HG03159 (cell line): Measurements from ENCODE around the gene SLC33A1.
"Not testable (repeated sequence)": the region's sequence is repeated elsewhere in the genome, so short reads cannot be mapped to it uniquely, and the experiment has no call there.

Source experiments
- ATAC-seq: cut with Tn5 transposase; IDR thresholded peaks from one replicate; pipeline ENCODE4 v1.9.1; 2021; ENCODE audit warnings: mild to moderate bottlenecking, moderate library complexity; ENCODE audit not compliant: unreplicated experiment

SLC33A1 gene

DNA sequence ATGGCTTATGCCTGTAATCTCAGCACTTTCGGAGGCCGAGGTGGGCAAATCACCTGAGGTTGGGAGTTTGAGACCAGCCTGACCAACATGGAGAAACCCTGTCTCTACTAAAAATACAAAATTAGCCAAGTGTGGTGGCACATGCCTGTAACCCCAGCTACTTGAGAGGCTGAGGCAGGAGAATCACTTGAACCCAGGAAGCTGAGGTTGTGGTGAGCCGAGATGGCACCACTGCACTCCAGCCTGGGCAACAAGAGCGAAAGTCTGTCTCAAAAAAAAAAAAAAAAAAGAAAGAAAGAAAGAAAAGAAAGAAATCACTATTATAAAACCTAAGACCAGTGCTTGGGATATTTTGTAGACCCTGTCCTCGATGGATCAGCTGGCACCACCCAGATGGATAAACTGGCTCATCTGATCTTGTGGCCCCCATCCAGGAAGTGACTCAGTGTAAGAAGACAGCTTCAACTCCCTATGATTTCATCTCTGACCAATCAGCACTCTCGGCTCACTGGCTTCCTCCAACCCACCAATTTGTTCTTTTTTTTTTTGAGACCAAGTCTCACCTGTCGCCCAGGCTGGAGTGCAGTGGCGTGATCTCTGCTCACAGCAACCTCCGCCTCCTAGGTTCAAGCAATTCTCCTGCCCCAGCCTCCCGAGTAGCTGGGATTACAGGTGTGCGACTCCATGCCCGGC is 8.2 kb upstream of the SLC33A1 start:
- not testable (repeated sequence) for ATAC-seq

DNA sequence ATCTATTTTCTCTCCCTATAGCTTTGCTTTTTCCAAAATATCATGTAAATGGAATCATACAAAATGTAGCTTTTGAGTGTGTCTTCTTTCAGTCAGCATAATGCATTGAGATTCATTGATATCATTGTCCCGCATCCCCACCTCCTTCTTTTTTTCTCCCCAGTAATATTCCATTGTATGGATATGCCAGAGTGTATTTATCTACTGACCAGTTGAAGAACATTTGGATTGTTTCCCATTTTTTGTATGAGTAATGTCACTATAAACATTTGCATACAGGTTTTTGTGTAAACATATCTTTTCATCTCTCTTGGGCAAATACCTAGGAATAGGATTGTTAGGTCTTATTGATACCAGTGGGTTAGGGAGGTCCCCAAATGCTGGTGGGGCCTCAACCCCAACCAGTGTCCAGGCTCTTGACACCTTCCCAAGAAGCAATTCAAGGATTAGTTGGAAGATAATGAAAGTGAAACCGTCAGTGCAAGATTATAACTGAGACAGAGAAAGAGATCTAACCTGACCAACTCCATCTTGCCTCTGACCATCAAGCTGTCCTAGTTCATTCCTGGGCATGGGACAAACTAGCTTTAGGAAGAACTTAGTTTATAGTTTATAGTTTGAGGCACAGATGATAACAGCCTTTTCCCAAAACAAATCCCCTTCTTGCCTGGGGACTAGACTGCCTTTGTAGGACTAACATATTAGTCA is 7.4 kb upstream of the SLC33A1 start:
- no peak for ATAC-seq

DNA sequence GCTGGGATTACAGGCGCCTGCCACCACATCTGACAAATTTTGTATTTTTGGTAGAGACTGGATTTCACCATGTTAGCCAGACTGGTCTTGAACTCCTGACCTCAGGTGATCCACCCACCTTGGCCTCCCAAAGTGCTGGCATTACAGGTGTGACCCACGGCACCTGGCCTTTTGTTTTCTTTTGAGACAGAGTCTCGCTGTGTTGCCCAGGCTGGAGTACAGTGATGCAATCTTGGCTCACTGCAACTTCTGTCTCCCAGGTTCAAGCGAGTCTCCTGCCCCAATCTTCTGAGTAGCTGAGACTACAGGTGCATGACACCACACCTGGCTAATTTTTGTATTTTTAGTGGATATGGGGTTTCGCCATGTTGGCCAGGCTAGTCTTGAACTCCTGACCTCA is 6.2 kb upstream of the SLC33A1 start:
- ATAC-seq = not testable (repeated sequence)

DNA sequence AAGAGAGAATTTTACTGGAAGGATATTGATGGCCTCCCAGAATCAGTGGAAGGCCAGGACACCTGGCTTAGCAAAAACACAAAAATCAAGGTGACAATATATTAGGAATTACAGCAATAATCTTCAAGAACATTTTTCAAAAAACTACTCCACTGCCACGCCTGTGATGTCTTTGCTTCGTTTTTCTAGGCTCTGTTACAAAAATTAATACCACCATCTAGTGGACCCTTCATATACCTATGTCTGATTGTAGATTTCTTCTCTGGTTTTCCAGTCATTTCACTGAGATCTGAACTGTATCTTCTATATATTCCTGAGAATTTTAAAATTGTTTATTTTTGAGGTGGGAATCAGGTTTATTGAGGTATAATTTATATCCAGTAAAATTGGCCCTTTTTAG is 5.6 kb upstream of the SLC33A1 start:
- no peak for ATAC-seq

DNA sequence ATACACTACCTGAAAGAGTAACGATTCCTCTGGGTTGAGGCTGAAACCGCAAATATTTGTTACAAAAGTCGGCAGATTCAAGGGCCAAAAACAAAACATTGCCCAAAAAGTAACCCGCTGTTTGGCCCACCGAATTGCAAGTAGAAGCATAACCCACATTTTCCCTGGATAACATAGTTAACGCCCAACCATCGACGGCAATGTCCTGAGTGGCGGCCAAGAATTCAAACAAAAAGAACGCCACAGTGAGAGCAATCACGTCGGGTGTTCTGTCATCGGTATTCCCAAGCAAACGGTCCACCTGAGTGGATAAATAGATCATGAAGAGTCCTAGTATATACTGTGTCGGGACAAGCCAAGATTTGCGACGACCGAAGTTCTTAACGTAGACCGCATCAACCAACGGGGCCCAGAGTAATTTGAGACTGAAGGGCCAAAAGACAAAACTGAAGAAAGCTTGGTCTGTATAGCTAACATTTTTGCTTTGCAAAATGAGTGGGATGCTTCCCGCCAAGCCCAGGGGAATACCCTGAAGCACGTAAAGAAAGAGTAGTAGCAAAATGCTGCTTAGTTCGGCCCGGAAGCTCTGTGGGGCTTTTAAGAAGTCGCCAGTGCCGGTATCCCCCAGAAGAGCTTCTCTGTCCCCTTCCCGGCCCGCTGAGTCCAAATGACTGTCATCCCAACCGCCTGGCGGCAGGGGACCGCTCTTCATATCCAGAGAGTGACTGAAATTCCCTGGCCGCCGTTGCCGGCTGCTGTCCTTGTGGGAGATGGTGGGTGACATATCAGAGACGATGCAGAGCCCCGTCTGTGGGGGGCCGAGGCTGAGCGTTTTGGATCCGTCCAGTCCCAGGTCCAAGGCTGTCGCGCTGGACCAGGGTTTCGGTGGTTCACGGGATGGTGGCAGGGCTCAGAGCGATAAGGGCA is 750 bp downstream of the SLC33A1 start:
- peak; percentile 14 for ATAC-seq

DNA sequence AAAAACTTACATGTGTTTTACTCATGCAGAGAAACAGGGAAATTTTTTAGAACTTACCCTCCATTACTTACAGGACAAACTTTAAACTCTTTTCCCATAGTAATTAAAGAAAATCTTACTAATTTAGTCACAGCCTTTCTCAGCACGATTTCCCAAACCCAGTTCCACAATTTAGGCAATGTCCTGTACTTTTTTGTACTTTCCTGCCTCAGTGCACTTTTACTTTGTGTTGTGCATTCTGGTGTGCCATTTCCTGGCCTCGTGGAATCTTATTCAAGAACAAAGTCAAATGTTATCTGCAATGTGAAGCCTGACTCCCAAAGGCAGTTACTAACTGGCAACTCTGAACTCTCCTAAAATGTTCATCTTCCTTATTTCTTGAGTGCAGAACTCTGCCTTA is 1.9 kb downstream of the SLC33A1 start:
- ATAC-seq = no peak

DNA sequence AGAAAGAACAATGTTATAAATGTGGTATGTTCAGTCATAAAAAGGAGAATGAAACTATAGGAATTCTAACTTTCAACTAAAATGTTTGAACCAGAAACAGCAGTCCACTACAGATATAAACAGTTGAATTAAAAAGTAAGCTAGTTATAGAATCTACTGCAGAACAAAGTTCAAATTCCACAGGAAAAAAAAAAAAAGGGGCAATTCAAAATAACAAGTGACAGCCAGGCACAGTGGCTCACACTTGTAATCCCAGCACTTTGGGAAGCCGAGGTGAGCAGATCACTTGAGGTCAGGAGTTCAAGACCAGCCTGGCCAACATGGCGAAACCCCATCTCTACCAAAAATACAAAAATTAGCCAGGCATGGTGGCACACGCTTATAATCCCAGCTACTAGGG is 4.8 kb downstream of the SLC33A1 start:
- not testable (repeated sequence) for ATAC-seq

DNA sequence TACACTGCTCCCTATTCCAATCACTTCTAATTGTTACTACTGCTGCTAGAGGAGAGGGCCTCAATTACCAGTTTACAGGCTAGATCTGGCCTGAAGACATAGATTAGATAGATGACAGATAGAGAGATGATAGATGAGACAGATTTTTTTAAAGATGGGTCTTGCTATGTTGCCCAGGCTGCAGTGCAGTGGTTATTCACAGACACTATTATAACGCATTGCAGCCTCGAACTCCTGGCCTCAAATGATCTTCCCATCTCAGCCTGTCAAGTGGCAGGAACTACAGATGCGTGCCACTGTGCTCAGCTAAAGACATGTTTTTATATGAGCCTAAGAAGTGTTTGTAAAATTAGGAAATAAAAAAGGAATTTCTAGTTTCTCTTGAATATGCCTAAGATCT is 6.2 kb downstream of the SLC33A1 start:
- no peak for ATAC-seq

DNA sequence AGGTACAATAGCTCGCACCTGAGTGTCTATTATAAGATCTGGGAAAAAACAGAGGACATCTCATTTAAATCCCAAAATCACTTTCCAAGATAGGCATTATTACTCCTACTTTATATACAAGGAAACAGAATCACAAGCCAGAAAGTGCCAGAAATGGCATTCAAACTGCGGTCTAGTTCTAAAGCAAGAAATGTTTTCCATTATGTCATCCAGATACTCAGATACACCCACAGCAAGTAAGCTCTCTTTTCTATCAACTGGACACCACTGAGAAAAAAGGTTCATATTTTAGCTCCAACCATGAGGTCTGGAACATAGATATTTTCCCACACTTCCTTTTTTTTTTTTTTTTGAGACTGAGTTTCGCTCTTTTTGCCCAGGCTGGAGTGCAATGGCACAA is 8.1 kb downstream of the SLC33A1 start:
- no peak for ATAC-seq

DNA sequence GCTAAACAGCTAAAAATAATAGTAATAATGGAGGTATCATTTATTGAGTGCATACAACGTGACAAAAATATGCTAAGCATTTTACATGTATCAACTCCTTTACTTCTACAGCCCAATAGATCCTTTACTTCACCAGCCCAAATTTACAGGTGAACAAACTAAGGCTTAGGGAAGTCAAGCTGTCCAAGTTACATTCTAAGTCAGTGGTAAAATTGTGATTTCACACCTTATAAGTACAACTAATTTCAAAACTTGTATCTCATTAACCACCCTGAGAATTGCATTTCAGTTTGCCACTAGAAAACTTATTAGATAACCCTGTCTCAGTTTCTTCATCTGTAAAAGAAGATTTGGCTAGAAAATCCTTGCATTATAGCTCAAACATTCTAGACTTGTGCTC is 10.7 kb downstream of the SLC33A1 start:
- no peak for ATAC-seq

DNA sequence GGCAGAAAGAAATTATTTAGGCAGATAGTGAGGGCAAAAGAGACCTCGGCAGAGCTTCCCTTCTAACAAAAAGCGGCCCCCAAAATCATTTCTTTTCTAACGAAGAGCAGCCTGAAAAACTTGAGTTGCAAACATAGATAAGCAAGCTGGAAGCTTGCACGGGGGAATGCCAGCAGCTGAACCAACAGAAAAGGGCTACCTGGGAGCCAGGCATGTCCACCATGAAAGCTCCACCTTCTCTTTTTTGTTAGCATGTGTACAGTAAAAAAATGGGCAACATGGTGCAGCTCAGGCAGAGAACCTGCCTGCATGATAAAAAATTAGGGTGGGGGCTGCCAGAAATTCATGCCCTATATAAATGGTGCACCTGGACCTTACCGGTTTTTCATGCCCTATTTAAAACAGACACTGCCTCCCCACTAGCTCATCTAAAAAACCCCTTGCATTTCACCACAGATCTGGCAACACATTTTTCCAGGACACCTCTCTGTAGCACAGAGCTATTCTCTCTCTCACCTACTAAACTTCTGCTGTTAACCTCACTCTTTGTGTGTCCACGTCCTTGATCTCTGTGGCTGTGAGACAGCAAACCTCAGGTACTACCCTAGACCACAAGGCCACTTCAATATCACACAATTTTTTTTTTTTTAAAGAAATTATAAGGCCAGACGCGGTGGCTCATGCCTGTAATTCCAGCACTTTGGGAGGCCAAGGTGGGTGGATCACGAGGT is 18.7 kb downstream of the SLC33A1 start:
- no peak for ATAC-seq

DNA sequence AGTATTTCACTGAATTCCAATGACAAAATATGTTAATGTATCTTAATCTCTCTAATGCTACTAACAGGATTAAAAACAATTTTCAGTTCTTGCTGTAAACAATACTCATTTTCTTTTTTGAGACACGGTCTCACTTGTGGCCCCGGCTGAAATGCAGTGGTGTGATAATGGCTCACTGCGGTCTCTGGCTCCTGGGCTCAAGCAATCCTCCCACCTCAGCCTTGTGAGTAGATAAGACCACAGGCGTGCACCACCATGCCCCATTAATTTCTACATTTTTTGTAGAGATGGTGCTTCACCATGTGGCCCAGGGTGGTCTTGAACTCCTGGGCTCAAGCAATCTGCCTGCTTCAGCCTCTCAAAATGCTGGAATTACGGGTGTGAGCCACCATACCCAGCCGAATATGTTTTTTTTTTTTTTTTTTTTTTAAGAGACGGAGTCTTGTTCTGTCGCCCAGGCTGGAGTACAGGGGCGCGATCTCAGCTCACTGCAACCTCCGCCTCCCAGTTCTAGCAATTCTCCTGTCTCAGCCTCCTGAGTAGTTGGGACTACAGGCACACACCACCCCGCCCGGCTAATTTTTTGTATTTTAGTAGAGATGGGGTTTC is 25.6 kb downstream of the SLC33A1 start:
- ATAC-seq = not testable (repeated sequence)

DNA sequence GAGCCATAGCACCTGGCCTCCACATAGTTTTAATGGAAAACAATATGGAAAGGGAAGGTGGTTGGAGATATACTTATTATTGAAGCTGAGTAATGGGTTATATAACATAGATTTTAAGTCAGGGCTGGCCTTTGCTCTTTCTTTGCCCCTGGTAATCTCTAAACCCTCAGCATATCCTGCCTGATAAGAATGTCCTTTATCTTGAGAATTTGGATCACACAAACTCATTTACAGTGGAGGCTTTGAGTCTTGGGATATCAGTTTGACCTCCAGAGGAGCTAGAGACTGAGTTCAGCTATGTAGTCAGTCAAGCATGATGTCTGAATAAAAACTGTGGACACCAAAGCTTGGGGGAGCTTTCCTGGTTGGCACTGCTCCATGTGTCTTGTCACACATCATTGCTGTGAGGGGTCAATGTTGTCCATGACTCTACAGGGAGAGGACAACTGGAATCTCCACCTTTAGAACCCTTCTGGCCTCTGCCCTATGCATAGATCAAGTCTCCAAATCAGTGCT is 39.1 kb downstream of the SLC33A1 start:
- ATAC-seq = no peak

DNA sequence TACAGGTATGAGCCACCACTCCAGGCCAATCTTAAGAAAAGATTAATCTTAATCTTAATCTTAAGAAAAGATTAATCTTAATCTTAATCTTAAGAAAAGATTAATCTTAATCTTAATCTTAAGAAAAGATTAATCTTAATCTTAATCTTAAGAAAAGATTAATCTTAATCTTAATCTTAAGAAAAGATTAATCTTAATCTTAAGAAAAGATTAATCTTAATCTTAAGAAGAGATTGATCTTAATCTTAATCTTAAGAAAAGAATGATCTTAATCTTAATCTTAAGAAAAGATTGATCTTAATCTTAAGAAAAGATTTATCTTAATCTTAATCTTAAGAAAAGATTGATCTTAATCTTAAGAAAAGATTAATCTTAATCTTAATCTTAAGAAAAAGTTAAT is 41.0 kb downstream of the SLC33A1 start:
- not testable (repeated sequence) for ATAC-seq

DNA sequence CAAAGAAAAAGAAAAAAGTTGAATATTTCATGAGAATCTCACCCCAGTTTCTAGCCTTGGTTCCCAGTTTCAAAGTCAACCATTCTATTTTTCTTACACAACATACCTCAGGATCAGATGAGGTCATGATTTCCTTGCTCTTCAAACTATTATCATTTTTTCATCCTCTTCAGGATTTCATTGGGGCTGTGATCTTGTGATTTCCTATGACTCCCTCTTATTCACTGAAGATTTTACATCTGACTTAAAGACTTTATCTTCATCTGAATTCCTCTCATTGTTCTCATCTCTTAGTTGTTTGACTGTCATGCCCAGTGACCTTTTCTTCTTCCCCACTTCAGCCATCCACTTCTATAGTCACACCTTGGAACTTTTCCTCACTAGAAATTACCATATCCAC is 45.0 kb downstream of the SLC33A1 start:
- ATAC-seq = no peak

DNA sequence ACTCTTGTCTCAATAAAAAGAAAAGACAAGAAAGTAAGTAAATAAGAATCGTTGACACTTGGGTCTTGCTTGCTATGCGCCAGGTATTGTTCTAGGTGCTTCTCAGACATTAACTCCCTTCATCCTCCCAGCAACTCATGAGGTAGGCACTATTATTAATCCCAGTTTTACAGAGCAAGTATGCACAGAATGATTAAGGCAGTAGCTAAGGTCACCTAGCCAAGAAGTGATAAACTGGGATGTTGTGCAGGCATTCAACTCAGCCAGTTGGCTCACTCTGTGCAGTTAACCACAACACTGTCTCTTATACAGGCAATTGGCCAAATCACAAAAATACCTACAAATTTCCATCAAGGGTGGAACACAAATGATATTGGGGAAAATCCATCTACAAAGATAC is 46.4 kb downstream of the SLC33A1 start:
- ATAC-seq = no peak

DNA sequence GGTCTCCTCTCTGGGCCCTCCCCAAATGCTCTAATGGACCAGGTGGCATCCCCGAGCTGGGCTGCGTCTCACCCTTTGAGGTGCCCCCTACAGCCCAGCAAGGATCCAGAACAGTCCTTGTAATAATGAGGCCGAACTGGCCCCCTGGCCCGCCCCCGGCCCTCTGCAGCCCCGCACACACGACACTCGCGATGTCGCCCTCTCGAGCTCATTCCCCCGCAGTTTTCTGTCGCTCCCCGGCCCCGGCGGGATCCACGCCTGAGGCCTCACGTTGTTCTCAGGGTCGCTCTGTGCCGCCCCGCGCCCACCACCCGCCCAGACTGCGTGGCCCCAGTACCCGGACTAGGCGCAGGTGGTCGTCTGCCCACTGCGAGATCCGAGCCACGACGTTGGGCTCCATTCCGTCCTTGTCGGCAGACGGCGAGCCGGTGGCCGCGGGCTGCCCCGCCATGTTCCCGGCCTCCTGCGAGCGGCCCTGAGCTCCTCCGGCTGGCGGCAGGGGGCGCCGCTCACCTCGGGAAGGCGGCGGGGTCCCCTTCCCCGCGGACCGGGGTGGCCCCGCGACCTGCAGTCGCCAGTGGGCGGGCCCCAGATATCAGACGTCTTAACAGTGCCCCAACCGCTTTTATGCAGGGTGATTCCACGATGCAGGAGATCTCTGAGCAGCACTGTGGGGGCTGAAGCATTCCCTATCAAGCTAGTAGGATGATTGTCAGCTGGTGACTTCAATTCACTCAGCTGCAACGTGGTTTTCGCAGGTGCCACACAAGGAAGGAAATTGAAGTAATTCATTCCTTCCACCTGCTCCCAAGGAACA is 48.2 kb downstream of the SLC33A1 start, which contains the start of gene C3orf33:
C3orf33 (minus strand) TSS at position 477 of the 817 bp plus-strand sequence; CDS start at position 451, 26 bp downstream.
- peak; percentile 96 for ATAC-seq

DNA sequence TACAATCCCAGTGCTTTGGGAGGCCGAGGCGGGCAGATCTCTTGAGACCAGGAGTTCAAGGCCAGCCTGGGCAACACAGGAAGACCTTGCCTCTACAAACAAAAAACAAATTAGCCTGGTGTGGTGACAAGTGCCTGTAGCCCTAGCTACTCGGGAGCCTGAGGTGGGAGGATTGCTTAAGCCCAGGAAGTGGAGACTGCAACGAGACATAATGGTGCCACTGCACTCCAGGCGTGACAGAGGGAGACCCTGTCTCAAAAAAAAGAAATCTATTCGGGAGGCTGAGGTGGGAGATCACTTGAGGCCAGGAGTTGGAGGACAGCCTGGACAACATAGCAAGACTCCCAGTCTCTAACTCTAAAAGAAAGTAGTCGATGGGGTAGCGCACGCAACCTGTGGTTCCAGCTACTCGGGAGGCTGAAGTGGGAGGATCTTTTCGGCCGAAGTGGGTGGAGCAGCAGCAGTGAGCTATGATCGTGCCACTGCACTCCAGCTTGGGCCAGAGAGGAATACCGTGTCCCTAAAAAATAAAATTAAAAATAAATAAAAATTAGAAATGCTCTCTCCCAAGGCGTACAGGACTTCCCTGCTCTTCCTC is 48.9 kb downstream of the SLC33A1 start:
- ATAC-seq = no peak

DNA sequence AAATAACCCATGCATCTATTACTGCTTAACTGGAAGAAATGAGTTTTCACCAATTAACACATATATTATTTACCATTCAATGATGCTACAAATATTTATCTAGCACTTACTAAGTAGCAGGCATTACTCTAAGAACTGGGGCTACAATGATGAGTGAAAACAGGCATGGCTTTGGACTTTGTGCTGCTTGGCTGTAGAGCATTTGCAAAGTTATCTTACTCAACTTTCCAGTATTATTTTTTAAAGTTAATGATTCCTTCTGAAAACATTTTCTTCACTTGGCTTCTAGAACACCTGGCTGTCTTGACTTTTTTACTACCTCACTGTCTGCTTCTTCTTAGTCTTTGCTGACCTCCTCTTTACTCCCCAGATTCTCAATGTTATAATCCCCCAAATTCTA is 49.9 kb downstream of the SLC33A1 start:
- ATAC-seq = no peak
